HG03039 (cell line): ENCODE results near the gene SYNE1.
"Not testable (repeated sequence)": the region's sequence is repeated elsewhere in the genome, so short reads cannot be mapped to it uniquely, and the experiment has no call there.

ENCODE experiments used
- ATAC-seq: cut with Tn5 transposase; IDR thresholded peaks from one replicate; pipeline ENCODE4 v1.9.1; 2021; ENCODE audit warnings: mild to moderate bottlenecking, moderate library complexity; ENCODE audit not compliant: unreplicated experiment

Gene SYNE1

GRCh38 chr6:152151920-152152319 is 485.2 kb downstream of the SYNE1 start:
- ATAC-seq, result no peak

GRCh38 chr6:152150196-152150595 is 487.0 kb downstream of the SYNE1 start:
- ATAC-seq, result no peak

- no peak for ATAC-seq
Measured at GRCh38 chr6:152148412-152148811, 488.8 kb downstream of the SYNE1 start.

- no peak for ATAC-seq
Measured at GRCh38 chr6:152147269-152147668, 489.9 kb downstream of the SYNE1 start.

GRCh38 chr6:152146385-152146784 is 490.8 kb downstream of the SYNE1 start:
- ATAC-seq, result no peak

- ATAC-seq, result no peak
Measured at GRCh38 chr6:152143359-152143758, 493.8 kb downstream of the SYNE1 start.

- ATAC-seq, result no peak
Measured at GRCh38 chr6:152142105-152142504, 495.1 kb downstream of the SYNE1 start.

GRCh38 chr6:152138344-152138743 is 498.8 kb downstream of the SYNE1 start:
- not testable (repeated sequence) for ATAC-seq

- ATAC-seq, result no peak
Measured at GRCh38 chr6:152136449-152136825, 500.7 kb downstream of the SYNE1 start.

- ATAC-seq, result no peak
Measured at GRCh38 chr6:152135755-152136448, 501.3 kb downstream of the SYNE1 start.

- no peak for ATAC-seq
Measured at GRCh38 chr6:152130441-152130840, 506.7 kb downstream of the SYNE1 start.

GRCh38 chr6:152129691-152130151 is 507.4 kb downstream of the SYNE1 start:
- no peak for ATAC-seq

GRCh38 chr6:152127432-152128165 is 509.6 kb downstream of the SYNE1 start:
- ATAC-seq, result no peak

- ATAC-seq, result no peak
Measured at GRCh38 chr6:152124429-152125074, 512.6 kb downstream of the SYNE1 start.

GRCh38 chr6:152123076-152123475 is 514.1 kb downstream of the SYNE1 start:
- ATAC-seq, result no peak

- ATAC-seq, result no peak
Measured at GRCh38 chr6:152122434-152122833, 514.7 kb downstream of the SYNE1 start.

- no peak for ATAC-seq
Measured at GRCh38 chr6:152121910-152122309, 515.3 kb downstream of the SYNE1 start.

- ATAC-seq, result no peak
Measured at GRCh38 chr6:152119831-152120230, 517.3 kb downstream of the SYNE1 start.

- ATAC-seq, result no peak
Measured at GRCh38 chr6:152118678-152119077, 518.5 kb downstream of the SYNE1 start.

- no peak for ATAC-seq
Measured at GRCh38 chr6:152118224-152118623, 518.9 kb downstream of the SYNE1 start.

- peak; percentile 54 for ATAC-seq
Measured at GRCh38 chr6:152117156-152118133, 519.7 kb downstream of the SYNE1 start.
